Measurements from ENCODE around the gene SFN. TPM values are rescaled to one million over a fixed set of nuclear protein-coding genes. Genes with fewer than 3 reads are reported as not detected.

The SFN gene
- polyA plus RNA-seq (2011; rRNA removed) (0.09 and 0.10 TPM in 2 replicates), polyA minus RNA-seq (2011; rRNA and poly(A)+ RNA removed) (0.37 TPM in 1 of 2 replicates, not detected in the other)

- H3K9me3 ChIP-seq (ENCODE audit: control insufficient read depth, insufficient read depth, low read length), result no peaks in the 10 kb centered on the region
- ChIA-PET POLR2A (no interaction called here), CTCF (interaction anchor here (0.5 kb wide), 1 partner anchor 44 kb away, joined by 4 read pairs; no protein-coding TSS in a partner anchor)
- H3K27me3 ChIP-seq (ENCODE audit: control insufficient read depth, insufficient read depth, low read length), result no peaks in the 10 kb centered on the region
- 0 out of 2 replicates have a peak, but pooled peaks have one; percentile 6 for TF ChIP-seq CTCF (IDR thresholded peaks at IDR 0.05; ENCODE audit: low read depth, low read length)
- no peak within 1 kb of the TSS for H3K27ac ChIP-seq (ENCODE audit: low read depth, low read length)
- peak within 1 kb of the TSS; percentile 34 for H3K4me3 ChIP-seq (ENCODE audit: low read depth, low read length)
- DNase-seq (ENCODE audit: low read depth, low spot score), result no peak
Observed at GRCh38 chr1:26862781-26863684, at the start of gene SFN. Gene SFN (plus strand): TSS chr1:26863149. CDS start chr1:26863213, 64 bp downstream.

GRCh38 chr1:26814377-26814776 is 48.6 kb upstream of the SFN start:
- TF ChIP-seq CTCF (IDR thresholded peaks at IDR 0.05; ENCODE audit: low read depth, low read length), result no peak
- no peak for DNase-seq (ENCODE audit: low read depth, low spot score)
- Histone ChIP-seq H3K4me3 (ENCODE audit: low read depth, low read length) (no peak overlapping the region), H3K9me3 (ENCODE audit: control insufficient read depth, insufficient read depth, low read length) (no peaks in the 10 kb centered on the region; the same call in 1 of the 2 replicates), H3K27me3 (ENCODE audit: control insufficient read depth, insufficient read depth, low read length) (no peaks in the 10 kb centered on the region), H3K27ac (ENCODE audit: low read depth, low read length) (no peak overlapping the region)
- ChIA-PET POLR2A (interaction anchor here (0.7 kb wide), 1 partner anchor 9 kb away, joined by 5 read pairs; no protein-coding TSS in a partner anchor), CTCF (interaction anchor here (0.7 kb wide), 1 partner anchor 10 kb away, joined by 4 read pairs; no protein-coding TSS in a partner anchor)

- no peak for TF ChIP-seq CTCF (IDR thresholded peaks at IDR 0.05; ENCODE audit: low read depth, low read length)
- no peak overlapping the region for H3K4me3 ChIP-seq (ENCODE audit: low read depth, low read length)
- H3K27me3 ChIP-seq (ENCODE audit: control insufficient read depth, insufficient read depth, low read length), result no peaks in the 10 kb centered on the region
- no peak overlapping the region for H3K27ac ChIP-seq (ENCODE audit: low read depth, low read length)
- DNase-seq (ENCODE audit: low read depth, low spot score), result no peak
- ChIA-PET POLR2A (no interaction called here), CTCF (no interaction called here)
- no peaks in the 10 kb centered on the region; the same call in 1 of the 2 replicates for H3K9me3 ChIP-seq (ENCODE audit: control insufficient read depth, insufficient read depth, low read length)
Observed at GRCh38 chr1:26814893-26815292, 48.1 kb upstream of the SFN start.

GRCh38 chr1:26820784-26821269 is 42.1 kb upstream of the SFN start:
- CTCF ChIA-PET, result interaction anchor here (0.7 to 1.6 kb wide), 3 partner anchors 10 to 219 kb away, joined by 4 to 8 read pairs (median 4); no protein-coding TSS in a partner anchor
- TF ChIP-seq CTCF (IDR thresholded peaks at IDR 0.05; ENCODE audit: low read depth, low read length), result peak; percentile 19; the same call in 1 of the 2 replicates
- no peak for DNase-seq (ENCODE audit: low read depth, low spot score)
- POLR2A ChIA-PET, result no interaction called here
- Histone ChIP-seq H3K27ac (ENCODE audit: low read depth, low read length) (no peak overlapping the region), H3K9me3 (ENCODE audit: control insufficient read depth, insufficient read depth, low read length) (no peaks in the 10 kb centered on the region; the same call in 1 of the 2 replicates), H3K27me3 (ENCODE audit: control insufficient read depth, insufficient read depth, low read length) (no peaks in the 10 kb centered on the region), H3K4me3 (ENCODE audit: low read depth, low read length) (no peak overlapping the region)
